CD14-positive monocyte (primary cell): ENCODE results near the gene SLAMF7. TPM values are rescaled to one million over a fixed set of nuclear protein-coding genes. Genes with fewer than 3 reads are reported as not detected.

Experiments
- DNase-seq, 3 donors: peaks; one replicate each; pipeline ENCODE4 v3.0.0-alpha.2; 2011 to 2022
- H2AFZ ChIP-seq: 2 replicates; pipeline ENCODE4 v1.6.0; 2012; ENCODE audit warnings: mild to moderate bottlenecking, low read depth, low read length, inconsistent platforms; ENCODE audit not compliant: insufficient read depth, poor library complexity, severe bottlenecking
- H3K27ac ChIP-seq, 2 donors: 1 replicate in 1 of 2; 2 replicates in 1 of 2; pipeline ENCODE4 v1.5.1; 2012 to 2013; ENCODE audit warnings: low read length in 2 of 2, control low read depth in 1 of 2, inconsistent platforms in 1 of 2, low read depth in 1 of 2, mild to moderate bottlenecking in 1 of 2
- H3K27me3 ChIP-seq, 2 donors: one replicate each; pipeline versions ENCODE4 v1.6.0 to v1.6.1; 2011 to 2013; ENCODE audit warnings: low read length in 2 of 2; ENCODE audit not compliant: control insufficient read depth in 2 of 2, insufficient read depth in 2 of 2
- H3K36me3 ChIP-seq, 2 donors: replicated peaks in 1 of 2; 1 replicate in 1 of 2; 2 replicates in 1 of 2; pipeline versions ENCODE4 v1.5.1 to v1.6.1; 2012 to 2013; ENCODE audit warnings: low read length in 2 of 2, control low read depth in 1 of 2, inconsistent platforms in 1 of 2, mild to moderate bottlenecking in 1 of 2; ENCODE audit not compliant: insufficient read depth in 2 of 2, control insufficient read depth in 1 of 2
- H3K4me1 ChIP-seq, 2 donors: 1 replicate in 1 of 2; 2 replicates in 1 of 2; pipeline versions ENCODE4 v1.5.1 to v1.6.1; 2012 to 2013; ENCODE audit warnings: low read length in 2 of 2, control low read depth in 1 of 2, inconsistent platforms in 1 of 2, mild to moderate bottlenecking in 1 of 2, moderate library complexity in 1 of 2; ENCODE audit not compliant: insufficient read depth in 2 of 2, control insufficient read depth in 1 of 2
- H3K4me2 ChIP-seq: replicated peaks from 2 replicates; pipeline ENCODE3; 2012; ENCODE audit warnings: low read length, moderate library complexity, mild to moderate bottlenecking; ENCODE audit not compliant: poor library complexity, severe bottlenecking; ENCODE audit errors: extremely low read depth
- H3K4me3 ChIP-seq, 3 experiments: fragments of 200-600 bp in 1 of 3; sonication (generic) in 1 of 3; replicated peaks in 1 of 3; 1 replicate in 2 of 3; 2 replicates in 1 of 3; pipeline ENCODE4 v1.5.1; 2011 to 2013; ENCODE audit warnings: low read length in 3 of 3, mild to moderate bottlenecking in 3 of 3, control low read depth in 2 of 3, low read depth in 2 of 3, inconsistent platforms in 1 of 3, moderate library complexity in 1 of 3
- H3K79me2 ChIP-seq: 2 replicates; pipeline ENCODE4 v1.6.0; 2012; ENCODE audit warnings: mild to moderate bottlenecking, control low read depth, inconsistent platforms, low read length, moderate library complexity; ENCODE audit not compliant: insufficient read depth
- H3K9ac ChIP-seq: 2 replicates; pipeline ENCODE4 v1.6.0; 2017; ENCODE audit warnings: low read length, mild to moderate bottlenecking; ENCODE audit not compliant: insufficient read depth, poor library complexity, severe bottlenecking
- H3K9me3 ChIP-seq, 2 donors: replicated peaks in 1 of 2; 1 replicate in 1 of 2; 2 replicates in 1 of 2; pipeline versions ENCODE4 v1.5.1 to v1.6.1; 2012 to 2013; ENCODE audit warnings: low read length in 2 of 2, control low read depth in 1 of 2; ENCODE audit not compliant: control insufficient read depth in 1 of 2, insufficient read depth in 1 of 2
- H4K20me1 ChIP-seq: 2 replicates; pipeline ENCODE4 v1.6.0; 2012; ENCODE audit warnings: mild to moderate bottlenecking, low read length, control low read depth, moderate library complexity; ENCODE audit not compliant: insufficient read depth
- H3K27ac Mint-ChIP-seq, 7 donors: one replicate each; pipeline ENCODE4 v1.8.0; 2020; ENCODE audit warnings: mild to moderate bottlenecking in 7 of 7, mixed read lengths in 7 of 7, moderate library complexity in 6 of 7, inconsistent platforms in 2 of 7
- H3K27me3 Mint-ChIP-seq, 3 donors: one replicate each; pipeline ENCODE4 v1.8.0; 2021 to 2022; ENCODE audit warnings: low read depth in 3 of 3, mild to moderate bottlenecking in 3 of 3, mixed read lengths in 3 of 3, moderate library complexity in 3 of 3, inconsistent platforms in 1 of 3
- H3K36me3 Mint-ChIP-seq, 2 donors: one replicate each; pipeline ENCODE4 v1.8.0; 2020; ENCODE audit warnings: mixed read lengths in 2 of 2, inconsistent platforms in 1 of 2, mild to moderate bottlenecking in 1 of 2
- H3K4me1 Mint-ChIP-seq: one replicate; pipeline ENCODE4 v1.8.0; 2020; ENCODE audit warnings: mild to moderate bottlenecking, mixed read lengths
- H3K4me3 Mint-ChIP-seq, 2 donors: one replicate each; pipeline ENCODE4 v1.8.0; 2020; ENCODE audit warnings: mild to moderate bottlenecking in 2 of 2, mixed read lengths in 2 of 2, moderate library complexity in 1 of 2
- H3K9me3 Mint-ChIP-seq, 7 donors: one replicate each; pipeline ENCODE4 v1.8.0; 2020 to 2022; ENCODE audit warnings: mixed read lengths in 7 of 7, mild to moderate bottlenecking in 6 of 7, moderate library complexity in 6 of 7, inconsistent platforms in 2 of 7
- CTCF ChIP-seq: fragments of 200-600 bp; IDR thresholded peaks from one replicate; pipeline ENCODE4 v1.8.0; 2022; ENCODE audit warnings: antibody characterized with exemption, mild to moderate bottlenecking
- WGBS: methylation state at CpG from one replicate; pipeline ENCODE4 v1.1.5; 2013; ENCODE audit warnings: missing lambda C conversion rate; ENCODE audit not compliant: insufficient coverage; 5-methylcytosine and 5-hydroxymethylcytosine counted together
- intact Hi-C, 2 donors: fragments of 100-400 bp; cut with micrococcal nuclease; formaldehyde crosslinking; loops; one replicate each; pipeline versions ENCODE4 v1.15.0 to v1.15.1; 2023
- polyA plus RNA-seq, 3 donors: library from polyadenylated mRNA; depleted of rRNA in 1 of 3; unstranded in 2 of 3; stranded (reverse) in 1 of 3; fragments of 300-500 nt in 2 of 3; fragments of >200 nt in 1 of 3; fragmentation: Illumina TruSeq in 2 of 3; gene quantifications; 1 replicate in 2 of 3; 2 replicates in 1 of 3; pipeline ENCODE4 v1.2.3, GENCODE V29; 2012 to 2021

The SLAMF7 gene
- polyA plus RNA-seq, 3 donors, result 15.4 to 16.0 (median 15.8) TPM

- peaks cover 13% of the 10 kb centered on the region for H3K4me1 Mint-ChIP-seq
- peaks cover 7 to 10% of the 10 kb centered on the region in 2 donors for H3K4me1 ChIP-seq
- H3K4me3 ChIP-seq, result no peak overlapping the region
- no peaks in the 10 kb centered on the region for H4K20me1 ChIP-seq
- no peaks in the 10 kb centered on the region for H3K9me3 ChIP-seq
- H3K36me3 Mint-ChIP-seq, result no peaks in the 10 kb centered on the region
- peaks cover 0 to 2% (median 0%) of the 10 kb centered on the region in 3 donors for H3K27me3 Mint-ChIP-seq
- TF ChIP-seq CTCF, result no peak
- no peaks in the 10 kb centered on the region for H3K79me2 ChIP-seq
- H3K9me3 Mint-ChIP-seq, result no peaks in the 10 kb centered on the region
- no peaks in the 10 kb centered on the region for H3K27me3 ChIP-seq
- 94% methylated on average over 2 of the region's 2 CpGs for WGBS
- H2AFZ ChIP-seq, result no peak overlapping the region
- intact Hi-C loops, result loop anchor here in 1 of 2 donors (5.0 kb wide), 1 partner anchor 177 kb away; the partner anchor contains the start of gene ITLN2
- H3K9ac ChIP-seq, result no peak overlapping the region
- no peaks in the 10 kb centered on the region for H3K36me3 ChIP-seq
- H3K4me3 Mint-ChIP-seq, result no peak overlapping the region
- H3K4me2 ChIP-seq, result no peak overlapping the region
- peak overlapping the region in 3 of 7 donors; percentile 15 to 43 (median 42) for H3K27ac Mint-ChIP-seq
- H3K27ac ChIP-seq, result no peak overlapping the region
- DNase-seq, result no peak
These were observed 36.1 kb downstream of the SLAMF7 start for GRCh38 chr1:160774886-160775719.

GRCh38 chr1:160776178-160776577 lies 37.1 kb downstream of the SLAMF7 start:
- Histone ChIP-seq H3K9ac (no peak overlapping the region), H3K79me2 (no peaks in the 10 kb centered on the region), H4K20me1 (no peaks in the 10 kb centered on the region), H3K4me1 (peaks cover 7 to 10% of the 10 kb centered on the region in 2 donors), H3K9me3 (no peaks in the 10 kb centered on the region), H3K27me3 (no peaks in the 10 kb centered on the region), H2AFZ (no peak overlapping the region), H3K4me2 (no peak overlapping the region), H3K27ac (no peak overlapping the region), H3K4me3 (no peak overlapping the region), H3K36me3 (no peaks in the 10 kb centered on the region)
- no peak for TF ChIP-seq CTCF
- intact Hi-C loops, result loop anchor here in 1 of 2 donors (5.0 kb wide), 1 partner anchor 176 kb away; the partner anchor contains the start of gene ITLN2
- H3K4me1 Mint-ChIP-seq, result peaks cover 13% of the 10 kb centered on the region
- no peak overlapping the region for H3K27ac Mint-ChIP-seq
- H3K9me3 Mint-ChIP-seq, result no peaks in the 10 kb centered on the region
- H3K27me3 Mint-ChIP-seq, result peaks cover 0 to 2% (median 0%) of the 10 kb centered on the region in 3 donors
- no peaks in the 10 kb centered on the region for H3K36me3 Mint-ChIP-seq
- no peak overlapping the region for H3K4me3 Mint-ChIP-seq
- WGBS, result 100% methylated on average over 1 of the region's 1 CpG
- no peak for DNase-seq
